Activated CD4-positive, alpha-beta T cell treated with anti-CD3 and anti-CD28 coated beads, Interleukin-2, amount 50 U/mL, for 24 hours (primary cell): ENCODE data around the gene LRRC8E.

ENCODE experiments used
- DNase-seq, 2 donors: peaks; one replicate each; pipeline ENCODE4 v3.0.0-alpha.2; 2020; ENCODE audit warnings: low read depth in 1 of 2, low spot score in 1 of 2

LRRC8E gene

GRCh38 chr19:7888145-7888825, at the start of gene LRRC8E:
Gene LRRC8E, plus strand, starts transcription at chr19:7888510. Its CDS starts 7,094 bp downstream, at chr19:7895604.
- no peak for DNase-seq

- DNase-seq = no peak
Observed at GRCh38 chr19:7839476-7839875, 48.8 kb upstream of the LRRC8E start.

- DNase-seq = no peak
Observed at GRCh38 chr19:7840629-7841028, 47.7 kb upstream of the LRRC8E start.

- DNase-seq = no peak
Observed at GRCh38 chr19:7841751-7842660, 46.3 kb upstream of the LRRC8E start.

DNA sequence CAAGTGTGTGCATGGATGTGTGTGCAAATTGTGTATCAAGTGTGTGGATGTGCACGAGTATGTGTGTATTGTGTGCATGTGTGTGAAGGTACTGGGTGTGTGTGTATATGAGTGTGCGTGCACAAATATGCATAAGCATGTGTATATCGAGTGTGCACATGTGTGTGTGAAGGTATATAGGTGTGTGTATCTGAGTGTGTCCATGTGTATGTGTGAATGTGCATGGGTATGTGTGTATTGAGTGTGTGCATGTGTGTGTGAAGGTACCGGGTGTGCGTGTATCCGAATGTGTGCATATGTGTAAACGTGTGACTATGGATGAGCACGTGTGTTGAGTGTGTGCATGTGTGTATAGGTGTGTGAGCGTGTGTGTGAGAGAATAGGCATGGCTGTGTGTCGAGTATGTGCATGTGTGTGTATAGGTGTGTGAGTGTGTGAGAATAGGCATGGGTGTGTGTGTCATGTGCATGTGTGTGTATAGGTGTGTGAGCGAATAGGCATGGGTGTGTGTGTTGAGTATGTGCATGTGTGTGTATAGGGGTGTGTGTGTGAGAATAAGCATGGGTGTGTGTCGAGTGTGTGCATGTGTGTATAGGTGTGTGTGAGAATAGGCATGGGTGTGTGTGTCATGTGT, 45.5 kb upstream of the LRRC8E start:
- DNase-seq = no peak

GRCh38 chr19:7843521-7843920, 44.8 kb upstream of the LRRC8E start:
- no peak for DNase-seq

GRCh38 chr19:7844405-7844804, 43.9 kb upstream of the LRRC8E start:
- DNase-seq = no peak

- DNase-seq = no peak
Observed at GRCh38 chr19:7844951-7845350, 43.4 kb upstream of the LRRC8E start.

DNA sequence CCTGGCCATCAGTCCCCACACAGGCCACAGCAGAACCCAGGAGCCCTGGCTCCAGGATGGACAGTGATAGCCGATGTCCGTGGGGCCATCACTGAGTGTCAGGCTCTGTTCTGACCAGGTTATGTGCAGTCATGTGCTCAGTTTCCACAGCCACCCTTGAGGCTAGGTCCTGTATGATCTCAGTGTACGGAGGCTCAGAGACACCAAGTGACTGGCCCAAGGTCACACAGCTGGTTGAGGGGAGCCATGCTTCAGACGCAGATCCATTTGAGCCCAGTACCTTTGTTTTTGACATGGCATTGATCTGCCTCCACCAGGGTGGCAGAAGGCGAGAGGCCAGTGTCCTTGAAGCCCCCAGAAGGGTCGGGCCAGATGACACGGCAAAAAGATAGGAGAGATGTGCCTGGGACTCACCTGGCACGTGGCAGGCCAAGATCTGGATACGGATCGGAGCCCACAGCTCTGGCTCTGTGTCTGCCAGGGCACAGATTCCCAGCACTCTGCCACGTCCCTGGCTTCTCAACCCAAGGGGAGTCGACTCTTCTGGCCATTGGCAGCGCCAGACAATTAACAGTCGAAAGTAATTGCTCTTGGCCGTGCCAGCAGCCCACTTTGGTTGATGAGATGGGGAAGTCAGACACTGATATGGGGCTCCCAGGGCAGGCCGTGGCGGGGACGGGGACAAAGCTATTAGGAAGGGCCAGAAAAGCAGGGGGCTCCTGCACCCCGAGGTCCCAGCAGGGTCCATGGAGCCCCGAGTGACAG, 42.7 kb upstream of the LRRC8E start:
- no peak for DNase-seq

DNA sequence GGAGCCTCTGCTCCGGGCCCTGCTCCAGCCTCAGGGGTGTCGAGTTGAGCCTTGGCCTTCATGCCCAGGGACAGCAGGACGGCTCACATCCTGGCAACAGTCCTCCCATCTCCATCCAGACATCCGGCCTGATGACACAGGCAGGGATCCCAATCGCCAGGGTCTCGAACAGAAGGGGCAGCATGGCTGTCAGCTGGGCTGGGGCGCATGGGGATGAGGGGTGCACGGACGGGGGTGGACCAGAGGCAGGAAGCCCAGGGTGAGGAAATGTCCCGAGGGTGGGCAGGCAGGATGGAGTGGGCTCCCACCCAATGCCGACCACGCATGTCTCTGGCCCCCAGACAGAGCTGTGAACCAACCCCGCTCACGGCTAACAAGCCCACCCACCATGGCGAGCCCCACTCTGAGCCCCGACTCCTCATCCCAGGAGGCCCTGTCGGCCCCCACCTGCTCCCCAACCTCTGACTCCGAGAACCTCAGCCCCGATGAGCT, 42.1 kb upstream of the LRRC8E start:
- DNase-seq = no peak

DNA sequence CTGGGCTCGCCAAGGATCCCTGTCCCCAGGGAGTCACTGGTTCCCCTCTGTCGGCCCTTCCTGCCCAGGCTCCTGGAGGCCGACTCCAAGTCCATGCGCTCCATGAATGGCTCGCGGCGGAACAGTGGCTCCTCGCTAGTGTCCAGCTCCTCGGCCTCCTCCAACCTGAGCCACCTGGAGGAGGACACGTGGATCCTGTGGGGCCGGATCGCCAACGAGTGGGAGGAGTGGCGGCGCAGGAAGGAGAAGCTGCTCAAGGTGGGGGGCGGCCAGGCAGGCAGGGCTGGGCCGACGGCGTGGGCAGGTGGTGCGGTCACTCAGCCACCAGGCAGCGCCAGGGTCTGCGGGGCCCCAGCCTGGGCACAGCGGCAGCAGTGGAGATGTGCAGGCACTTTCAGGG, 40.6 kb upstream of the LRRC8E start:
- DNase-seq = no peak

- no peak for DNase-seq
Observed at GRCh38 chr19:7848779-7849457, 39.4 kb upstream of the LRRC8E start.

DNA sequence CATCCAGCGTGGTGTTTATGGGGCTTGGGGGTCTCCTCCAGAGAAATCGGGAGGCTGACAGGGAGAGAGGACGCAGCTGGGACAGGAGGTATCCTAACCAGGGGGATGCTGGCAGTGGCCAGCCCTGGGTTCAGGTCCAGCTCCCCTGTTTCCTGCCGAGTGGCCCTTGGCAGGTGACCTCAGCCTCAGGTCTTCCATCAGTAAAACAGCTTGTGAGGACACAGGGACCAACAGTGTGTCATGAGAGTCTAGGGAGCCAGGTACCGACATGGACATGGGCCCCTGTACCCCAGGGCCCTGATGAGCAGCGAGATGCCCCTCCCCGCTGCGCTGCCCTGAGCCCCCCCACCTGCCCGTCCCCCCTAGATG, 38.7 kb upstream of the LRRC8E start:
- no peak for DNase-seq

DNA sequence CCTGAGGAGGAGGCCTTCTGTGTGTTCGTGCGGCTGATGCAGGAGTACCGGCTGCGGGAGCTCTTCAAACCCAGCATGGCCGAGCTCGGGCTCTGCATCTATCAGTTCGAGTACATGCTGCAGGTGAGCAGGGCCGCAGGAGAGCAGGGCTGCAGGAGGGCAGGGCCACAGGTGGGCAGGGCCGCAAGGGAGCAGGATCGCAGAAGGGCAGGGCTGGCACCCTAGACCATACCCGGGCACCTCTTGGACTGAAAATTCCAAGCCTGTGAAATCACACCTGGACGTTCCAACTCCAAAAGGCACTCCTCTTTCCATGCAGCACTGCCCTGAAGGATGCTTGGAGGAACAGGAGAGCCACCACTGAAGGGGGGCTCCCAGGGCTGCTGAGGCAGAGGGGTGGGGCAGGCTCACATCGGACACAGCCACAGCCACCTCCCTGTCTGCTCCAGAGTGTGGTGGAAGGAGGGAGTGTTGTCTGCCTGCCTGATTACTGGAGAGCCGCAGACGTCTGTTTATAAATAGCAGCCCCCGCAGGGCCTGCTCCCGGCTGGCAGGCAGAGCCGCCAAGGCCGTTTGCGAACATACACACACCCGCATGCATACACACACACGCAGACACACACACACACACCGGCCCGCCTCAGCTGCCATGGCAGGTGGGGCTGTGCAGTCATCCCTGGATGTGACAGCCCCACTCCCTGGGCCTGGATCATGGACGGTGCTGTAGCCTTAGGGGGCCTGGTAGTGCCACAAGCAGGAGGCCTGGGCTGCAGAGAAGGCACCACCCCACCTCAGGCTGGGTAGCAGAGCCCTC, 38.1 kb upstream of the LRRC8E start:
- no peak for DNase-seq

DNA sequence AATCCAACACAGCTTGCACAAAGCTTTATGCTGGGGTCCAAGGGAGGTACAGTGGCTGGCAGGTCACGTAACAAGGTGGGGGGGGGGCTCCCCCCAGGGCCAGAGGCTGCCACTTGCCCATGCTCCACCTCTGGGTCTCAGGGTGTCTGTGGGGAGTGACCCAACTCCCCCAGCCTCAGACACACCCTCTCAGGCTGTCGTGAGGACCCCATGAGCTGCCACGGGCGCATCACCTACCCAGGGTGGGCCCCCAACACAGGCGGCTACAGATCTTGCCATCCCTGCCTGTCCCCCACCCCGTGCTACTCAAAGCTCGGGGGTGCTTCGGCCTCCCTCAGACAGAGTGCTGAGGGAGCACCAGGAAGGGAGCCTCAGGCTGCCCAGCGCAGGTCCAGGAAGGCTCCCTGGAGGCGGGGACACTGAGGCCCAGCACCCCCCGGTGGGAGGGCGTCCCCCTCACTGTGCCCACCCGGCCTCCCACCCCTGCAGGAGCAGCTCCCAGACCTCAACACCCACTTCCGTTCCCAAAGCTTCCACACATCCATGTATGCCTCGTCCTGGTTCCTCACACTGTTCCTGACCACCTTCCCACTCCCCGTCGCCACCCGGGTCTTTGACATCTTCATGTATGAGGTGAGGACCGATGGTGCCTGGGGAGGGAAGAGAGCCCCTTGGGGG, 37.2 kb upstream of the LRRC8E start:
- DNase-seq = no peak

DNA sequence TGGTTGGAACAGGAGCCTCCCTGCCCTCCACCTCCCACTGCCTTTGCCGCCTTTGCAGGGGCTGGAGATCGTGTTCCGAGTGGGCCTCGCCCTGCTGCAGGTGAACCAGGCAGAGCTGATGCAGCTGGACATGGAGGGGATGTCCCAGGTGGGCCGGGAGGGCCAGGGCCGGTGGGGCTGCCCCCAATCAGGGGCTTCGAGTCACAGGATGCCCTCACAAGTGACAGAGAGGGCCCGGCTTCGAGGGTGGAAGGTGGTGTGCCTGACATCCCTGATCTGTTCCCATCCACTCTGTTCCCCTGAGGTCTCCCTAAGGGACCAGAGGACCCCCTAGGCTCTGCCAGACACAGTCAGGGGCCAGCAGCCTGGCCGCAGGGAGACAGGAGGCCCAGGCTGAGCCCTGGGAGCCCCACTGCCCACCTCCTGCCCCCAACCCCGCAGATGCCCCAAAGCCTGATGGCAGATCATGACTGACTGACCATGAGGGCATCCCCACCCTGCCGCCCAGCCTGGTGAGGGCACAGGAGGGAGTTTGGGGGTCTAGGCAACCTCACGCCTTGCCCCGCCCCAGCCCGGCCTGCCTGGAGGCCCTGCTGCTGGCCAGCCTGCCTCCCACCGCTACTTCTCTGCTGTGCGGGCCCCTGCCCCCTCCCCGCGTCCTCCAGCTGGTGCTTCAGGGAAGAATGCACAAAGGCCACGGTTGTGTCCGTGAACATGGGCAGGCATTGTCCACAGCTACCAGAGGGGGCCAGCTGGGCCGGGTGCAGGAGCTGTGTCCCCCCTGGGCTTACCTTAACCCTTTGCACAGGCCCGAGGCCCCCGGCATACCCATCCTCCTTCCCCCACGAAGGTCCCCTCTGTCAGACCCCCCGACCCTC, 36.4 kb upstream of the LRRC8E start:
- DNase-seq = no peak

DNA sequence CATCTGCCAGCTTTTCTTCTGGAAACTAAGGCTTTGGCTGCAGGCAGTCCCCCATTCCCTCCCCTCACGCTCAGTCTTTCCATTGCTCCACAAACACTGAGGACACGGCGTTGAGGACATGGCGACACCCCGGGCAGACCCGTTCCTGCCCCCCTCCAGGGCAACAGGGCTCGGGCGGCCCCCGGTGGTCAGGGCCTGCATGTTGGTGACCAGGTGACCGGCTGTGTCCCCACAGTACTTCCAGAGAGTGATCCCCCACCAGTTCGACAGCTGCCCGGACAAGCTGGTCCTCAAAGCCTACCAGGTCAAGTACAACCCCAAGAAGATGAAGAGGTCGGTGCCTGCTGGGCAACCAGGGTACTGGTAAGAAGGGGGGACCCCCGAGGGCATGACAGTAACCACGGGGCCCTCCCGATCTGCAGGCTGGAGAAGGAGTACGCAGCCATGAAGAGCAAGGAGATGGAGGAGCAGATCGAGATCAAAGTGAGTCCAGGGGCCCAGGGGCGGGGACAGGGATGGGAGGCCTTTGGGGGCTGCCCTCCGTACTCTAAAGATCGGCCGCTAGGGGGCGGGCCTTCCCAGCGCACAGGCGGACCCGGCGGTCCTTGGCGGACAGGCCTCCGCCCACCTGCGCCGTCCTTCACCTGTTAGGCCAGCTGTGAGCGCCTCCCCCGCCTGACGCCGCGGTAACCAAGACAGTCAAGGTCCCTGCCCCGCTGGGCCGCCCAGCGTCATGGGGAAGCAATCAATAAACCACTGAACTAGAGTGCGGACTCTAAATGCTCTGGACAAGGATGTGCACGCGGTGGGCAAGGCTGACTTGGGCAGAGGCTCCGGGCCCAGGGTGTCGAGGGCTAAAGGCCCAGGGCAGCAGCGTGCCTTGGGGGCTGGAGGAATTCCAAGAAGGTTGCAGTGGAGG, 35.2 kb upstream of the LRRC8E start:
- peak; percentile 40 to 41 for DNase-seq
